Activated CD8-positive, alpha-beta T cell treated with anti-CD3 and anti-CD28 coated beads for 36 hours (primary cell): ENCODE data around the gene AREG. TPM values are rescaled to one million over a fixed set of nuclear protein-coding genes. Genes with fewer than 3 reads are reported as not detected.

Experiments
- ATAC-seq: fragments of 200-7000 bp; cut with Tn5 transposase; one replicate; pipeline ENCODE4 v1.10.0; 2021; ENCODE audit warnings: mild to moderate bottlenecking, moderate library complexity
- CTCF ChIA-PET: fragments of 350-600 bp; sonication (Branson Sonifier 250); formaldehyde crosslinking; loops from one replicate; lab custom pipeline; 2021; ENCODE audit warnings: antibody characterized with exemption; lab: Charles Lee
- POLR2A ChIA-PET: fragments of 350-600 bp; sonication (Branson Sonifier 250); formaldehyde crosslinking; loops from one replicate; lab custom pipeline; 2021; ENCODE audit warnings: antibody characterized with exemption; lab: Charles Lee
- DNase-seq: peaks from one replicate; pipeline ENCODE4 v3.0.0-alpha.2; 2020
- H3K27ac Mint-ChIP-seq: one replicate; pipeline ENCODE4 v1.8.0; 2021; ENCODE audit warnings: mild to moderate bottlenecking, mixed read lengths
- H3K27me3 Mint-ChIP-seq: one replicate; pipeline ENCODE4 v1.8.0; 2021; ENCODE audit warnings: mixed read lengths
- H3K36me3 Mint-ChIP-seq: one replicate; pipeline ENCODE4 v1.8.0; 2021; ENCODE audit warnings: low read depth, mixed read lengths
- H3K4me1 Mint-ChIP-seq: one replicate; pipeline ENCODE4 v1.8.0; 2021; ENCODE audit warnings: low read depth, mixed read lengths
- H3K4me3 Mint-ChIP-seq: one replicate; pipeline ENCODE4 v1.8.0; 2021; ENCODE audit warnings: mild to moderate bottlenecking, moderate library complexity, mixed read lengths
- H3K9me3 Mint-ChIP-seq: one replicate; pipeline ENCODE4 v1.8.0; 2021; ENCODE audit warnings: mixed read lengths
- CTCF ChIP-seq: fragments of 200-600 bp; IDR thresholded peaks from one replicate; pipeline ENCODE4 v1.8.0; 2022; ENCODE audit warnings: antibody characterized with exemption, mild to moderate bottlenecking
- intact Hi-C: fragments of 100-400 bp; cut with micrococcal nuclease; formaldehyde crosslinking; loops from one replicate; pipeline ENCODE4 v1.10.0; 2022
- total RNA-seq, 2 experiments: library from RNA; stranded (reverse); gene quantifications; one replicate each; pipeline ENCODE4 v1.2.3, GENCODE V29; 2021

Gene AREG
- total RNA-seq, 2 experiments from 2014 or later = 0.67 to 0.99 TPM

GRCh38 chr4:74423104-74423503 is 21.8 kb upstream of the AREG start:
- no peaks in the 10 kb centered on the region for H3K36me3 Mint-ChIP-seq
- no peaks in the 10 kb centered on the region for H3K4me1 Mint-ChIP-seq
- ATAC-seq (no peak), DNase-seq (no peak)
- no peak overlapping the region for H3K27ac Mint-ChIP-seq
- no peak overlapping the region for H3K4me3 Mint-ChIP-seq
- intact Hi-C loops = no loop called here
- TF ChIP-seq CTCF = no peak
- peaks cover 6% of the 10 kb centered on the region for H3K27me3 Mint-ChIP-seq
- no peaks in the 10 kb centered on the region for H3K9me3 Mint-ChIP-seq
- POLR2A ChIA-PET = no interaction called here
- CTCF ChIA-PET = no interaction called here

GRCh38 chr4:74424111-74424510 is 20.8 kb upstream of the AREG start:
- H3K27me3 Mint-ChIP-seq = peaks cover 3% of the 10 kb centered on the region
- H3K4me1 Mint-ChIP-seq = no peaks in the 10 kb centered on the region
- ATAC-seq (no peak), DNase-seq (no peak)
- no peak for TF ChIP-seq CTCF
- no peaks in the 10 kb centered on the region for H3K36me3 Mint-ChIP-seq
- CTCF ChIA-PET = no interaction called here
- H3K9me3 Mint-ChIP-seq = no peaks in the 10 kb centered on the region
- intact Hi-C loops = no loop called here
- no peak overlapping the region for H3K27ac Mint-ChIP-seq
- POLR2A ChIA-PET = no interaction called here
- no peak overlapping the region for H3K4me3 Mint-ChIP-seq

- POLR2A ChIA-PET = interaction anchor here (0.7 kb wide), 1 partner anchor 18 kb away, joined by 3 read pairs; no protein-coding TSS in a partner anchor
- no peak overlapping the region for H3K4me3 Mint-ChIP-seq
- no peak overlapping the region for H3K27ac Mint-ChIP-seq
- H3K9me3 Mint-ChIP-seq = no peaks in the 10 kb centered on the region
- intact Hi-C loops = no loop called here
- no peaks in the 10 kb centered on the region for H3K36me3 Mint-ChIP-seq
- H3K4me1 Mint-ChIP-seq = no peaks in the 10 kb centered on the region
- DNase-seq = no peak
- CTCF ChIA-PET = interaction anchor here (1.1 to 1.4 kb wide), 2 partner anchors 26 to 105 kb away, joined by 3 to 4 read pairs; no protein-coding TSS in a partner anchor
- TF ChIP-seq CTCF = no peak
- peak; percentile 78 for ATAC-seq
- H3K27me3 Mint-ChIP-seq = peaks cover 1% of the 10 kb centered on the region
Measured at GRCh38 chr4:74426101-74426500, 18.8 kb upstream of the AREG start.

- DNase-seq = no peak
- H3K9me3 Mint-ChIP-seq = no peaks in the 10 kb centered on the region
- ChIA-PET POLR2A (no interaction called here), CTCF (interaction anchor here (0.8 kb wide), 1 partner anchor 58 kb away, joined by 3 read pairs; no protein-coding TSS in a partner anchor)
- H3K36me3 Mint-ChIP-seq = no peaks in the 10 kb centered on the region
- H3K4me1 Mint-ChIP-seq = no peaks in the 10 kb centered on the region
- peaks cover 2% of the 10 kb centered on the region for H3K27me3 Mint-ChIP-seq
- intact Hi-C loops = no loop called here
- no peak overlapping the region for H3K4me3 Mint-ChIP-seq
- ATAC-seq = no peak
- no peak for TF ChIP-seq CTCF
- no peak overlapping the region for H3K27ac Mint-ChIP-seq
Measured at GRCh38 chr4:74428276-74428675, 16.7 kb upstream of the AREG start.

- ChIA-PET CTCF (no interaction called here), POLR2A (no interaction called here)
- H3K27ac Mint-ChIP-seq = no peak overlapping the region
- TF ChIP-seq CTCF = no peak
- ATAC-seq (no peak), DNase-seq (no peak)
- no peak overlapping the region for H3K4me3 Mint-ChIP-seq
- no peaks in the 10 kb centered on the region for H3K4me1 Mint-ChIP-seq
- H3K9me3 Mint-ChIP-seq = no peaks in the 10 kb centered on the region
- intact Hi-C loops = no loop called here
- no peaks in the 10 kb centered on the region for H3K36me3 Mint-ChIP-seq
- peaks cover 2% of the 10 kb centered on the region for H3K27me3 Mint-ChIP-seq
Measured at GRCh38 chr4:74431113-74431826, 13.7 kb upstream of the AREG start.
